ENCODE data around the gene NUP210.

- no peak for TF ChIP-seq EP300 (IDR thresholded peaks at IDR 0.05; ENCODE audit: borderline replicate concordance in 1 of 2, low read depth in 1 of 2, low read length in 1 of 2)
- TF ChIP-seq NFIC (IDR thresholded peaks at IDR 0.05; ENCODE audit: borderline replicate concordance) = no peak
- peak; percentile 30; the same call in 1 of the 2 replicates for TF ChIP-seq CTCF (IDR thresholded peaks at IDR 0.05)
- TF ChIP-seq POLR2AphosphoS5 (IDR thresholded peaks at IDR 0.05; ENCODE audit: low read depth, low read length) = no peak
- no peak for TF ChIP-seq EZH2phosphoT487 (IDR thresholded peaks at IDR 0.05; ENCODE audit: borderline replicate concordance, low read depth)
- no peak for TF ChIP-seq RFX5 (IDR thresholded peaks at IDR 0.05; ENCODE audit: low read length)
- TF ChIP-seq RCOR1 (IDR thresholded peaks at IDR 0.05; ENCODE audit: low read length) = no peak
Measured at GRCh38 chr3:13391308-13391707, 28.8 kb downstream of the NUP210 start.

Data from SK-N-SH (cell line).